Activated CD8-positive, alpha-beta memory T cell treated with anti-CD3 and anti-CD28 coated beads, Interleukin-2, amount 50 U/mL, for 48 hours (primary cell): ENCODE measurements around the gene TNIP1.
A peak's percentile ranks its signal among the peaks of the same experiment; 100 is the strongest.

ENCODE experiments used
- DNase-seq: peaks from one replicate; pipeline ENCODE4 v3.0.0-alpha.2; 2020

TNIP1 gene

DNA sequence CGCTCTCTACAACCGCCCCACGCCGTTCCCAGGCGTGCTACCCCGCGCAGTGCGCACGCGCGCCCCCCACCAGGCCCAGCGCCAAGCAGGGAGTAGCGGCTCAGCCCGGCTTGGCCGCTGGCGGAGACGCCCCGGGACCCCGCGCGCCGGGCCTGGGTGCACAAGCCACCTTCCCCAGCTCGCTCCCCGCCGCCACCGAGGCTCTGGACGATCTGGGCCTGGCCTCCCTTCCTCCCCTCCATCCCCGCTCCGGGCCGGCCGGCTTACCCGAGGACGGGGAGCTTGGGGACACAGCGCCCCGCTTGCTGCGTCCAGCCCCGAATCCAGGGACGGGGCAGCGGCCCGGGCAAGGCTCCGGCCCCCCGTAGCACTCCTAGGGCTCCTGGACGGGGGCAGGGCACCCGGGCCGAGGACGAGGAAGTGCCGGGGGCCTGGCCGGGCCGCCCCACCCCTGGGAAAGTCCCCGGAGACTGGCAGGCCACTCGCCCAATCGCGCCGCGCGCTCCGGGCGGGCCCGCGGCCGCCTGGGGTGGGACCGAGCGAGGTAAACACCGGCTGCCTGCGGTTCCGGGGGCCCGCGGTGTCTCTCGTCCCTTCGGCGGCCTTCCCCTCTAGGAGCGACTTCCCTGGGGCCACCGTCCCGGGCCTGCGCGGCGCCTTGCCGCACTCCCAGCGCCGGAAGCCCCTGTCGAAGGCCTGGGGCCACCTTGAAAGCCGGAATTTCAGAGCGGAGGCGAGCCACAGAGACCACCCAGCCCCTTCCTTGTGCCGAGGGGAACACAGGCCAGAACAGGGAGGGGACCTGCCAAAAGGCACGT lies at the start of gene TNIP1:
Gene TNIP1 (minus strand): TSS at position 422 of the 818 bp plus-strand sequence. CDS start 15,939 bp downstream, outside the sequence.
- DNase-seq: peak; percentile 98

DNA sequence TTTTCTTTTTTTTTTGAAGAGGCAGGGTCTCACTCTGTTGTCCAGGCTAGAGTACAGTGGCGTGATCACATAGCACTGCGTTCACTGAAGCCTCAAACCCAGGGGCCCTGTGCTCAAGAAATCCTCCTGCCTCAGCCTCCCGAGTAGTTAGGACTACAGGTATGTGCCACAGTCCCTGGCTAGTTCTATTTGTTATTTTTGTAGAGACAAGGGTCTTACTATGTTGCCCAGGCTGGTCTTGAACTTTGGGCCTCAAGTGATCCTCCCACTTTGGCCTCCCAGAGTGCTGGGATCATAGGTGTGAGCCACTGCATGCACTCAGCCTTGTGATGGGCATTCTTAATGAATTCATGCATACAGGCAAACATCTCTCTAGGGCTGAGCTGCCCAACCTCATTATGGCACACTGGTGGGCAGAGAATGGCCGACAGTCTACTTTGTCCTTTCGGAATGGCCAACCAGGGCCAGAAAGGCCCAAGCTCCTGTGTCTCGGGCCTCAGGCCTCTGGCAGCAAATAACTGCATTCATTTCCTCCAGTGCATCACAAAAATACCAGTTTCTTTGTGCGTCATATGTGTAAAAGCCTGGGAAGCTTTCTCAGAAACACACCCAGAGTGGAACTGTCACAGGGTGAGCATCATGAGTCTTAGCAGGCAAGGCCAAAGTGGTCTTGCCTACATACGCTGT lies 49.5 kb upstream of the TNIP1 start:
- DNase-seq: no peak

GRCh38 chr5:151128817-151129216 lies 48.0 kb upstream of the TNIP1 start:
- no peak for DNase-seq

GRCh38 chr5:151127926-151128325 lies 47.1 kb upstream of the TNIP1 start:
- DNase-seq: no peak

- peak; percentile 81 for DNase-seq
Measured at GRCh38 chr5:151126199-151126645, 45.4 kb upstream of the TNIP1 start.

- DNase-seq: no peak
Measured at GRCh38 chr5:151125421-151125820, 44.6 kb upstream of the TNIP1 start.

DNA sequence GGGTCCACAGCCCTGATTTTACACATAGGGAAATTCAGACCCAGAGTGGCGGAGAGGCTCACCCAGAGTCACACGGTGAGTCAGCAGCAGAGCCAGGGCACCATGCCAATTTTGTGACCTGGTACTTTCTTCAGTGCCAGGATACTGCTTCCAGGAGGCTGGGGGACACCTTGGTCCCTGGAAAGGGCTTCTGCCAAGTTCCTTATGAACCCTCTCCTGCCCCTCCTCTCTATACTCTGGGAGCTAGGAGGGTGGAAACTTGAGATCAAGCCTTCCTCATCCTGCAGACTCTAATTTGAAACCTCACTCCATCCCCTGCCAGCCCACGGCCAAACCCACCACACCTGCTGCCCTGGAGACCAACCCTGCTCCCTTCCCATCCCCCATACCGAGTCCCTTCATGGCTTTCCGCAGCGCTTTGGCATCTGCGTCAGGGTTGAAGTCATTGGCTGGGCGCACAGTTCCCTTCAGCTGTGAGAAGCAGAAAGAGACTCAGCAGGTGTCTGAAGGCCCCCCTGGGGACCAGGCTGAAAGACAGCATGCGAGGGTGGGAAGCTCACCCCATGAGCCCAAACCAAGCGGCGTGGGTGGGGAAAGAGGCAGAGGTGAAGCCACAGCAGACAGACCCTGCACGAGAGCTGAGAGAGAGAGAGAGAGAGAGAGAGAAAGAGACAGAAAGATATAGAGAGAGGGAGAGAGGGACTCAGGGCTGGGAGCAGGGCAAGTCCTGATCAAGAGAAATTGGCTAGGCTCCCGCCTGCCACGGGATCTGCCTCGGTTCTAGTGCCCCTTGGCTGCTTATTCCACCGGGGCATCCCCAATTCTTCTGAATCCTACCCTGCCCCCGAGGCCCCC lies 43.3 kb upstream of the TNIP1 start:
- DNase-seq: peak; percentile 70

DNA sequence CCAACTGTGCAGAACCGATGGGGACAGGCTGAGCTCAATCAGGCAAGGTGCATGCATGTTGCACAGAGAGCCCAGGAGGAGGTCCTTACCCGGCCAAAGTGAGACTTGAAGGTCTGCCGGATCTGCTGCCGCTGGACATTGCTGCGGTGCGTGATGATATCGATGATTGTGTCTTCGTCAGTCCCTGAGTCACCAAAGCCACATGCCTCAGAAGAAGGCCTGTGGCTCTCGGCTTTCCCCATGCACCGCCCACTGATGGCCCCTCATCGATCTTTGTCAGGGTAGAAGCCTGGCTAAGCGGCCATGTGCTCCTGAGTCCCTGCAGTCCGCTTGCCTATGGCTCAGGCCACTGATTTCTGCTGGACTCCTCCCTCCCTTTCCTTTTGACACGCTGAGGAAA lies 42.0 kb upstream of the TNIP1 start:
- DNase-seq: no peak

DNA sequence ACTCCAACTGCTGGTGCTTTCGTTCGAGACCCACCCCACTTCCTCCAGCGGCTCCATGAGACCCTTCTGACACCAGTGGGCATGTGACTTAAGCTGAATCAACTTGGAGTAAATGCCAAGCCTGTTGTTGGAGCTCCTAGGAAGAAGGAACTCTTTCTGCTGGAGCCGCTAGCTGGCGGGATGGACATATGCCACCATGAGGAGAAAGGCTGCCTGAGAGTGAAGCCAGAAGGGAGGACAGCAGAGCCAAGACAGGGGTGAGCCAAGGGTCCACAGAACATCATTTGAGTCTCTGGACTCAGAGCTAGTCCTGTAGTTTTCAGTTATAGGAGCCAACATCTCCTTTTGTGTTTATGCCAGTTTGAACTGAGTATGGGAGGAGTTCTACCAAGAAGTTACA lies 40.8 kb upstream of the TNIP1 start:
- DNase-seq: no peak

GRCh38 chr5:151121095-151121494 lies 40.3 kb upstream of the TNIP1 start:
- DNase-seq: no peak

DNA sequence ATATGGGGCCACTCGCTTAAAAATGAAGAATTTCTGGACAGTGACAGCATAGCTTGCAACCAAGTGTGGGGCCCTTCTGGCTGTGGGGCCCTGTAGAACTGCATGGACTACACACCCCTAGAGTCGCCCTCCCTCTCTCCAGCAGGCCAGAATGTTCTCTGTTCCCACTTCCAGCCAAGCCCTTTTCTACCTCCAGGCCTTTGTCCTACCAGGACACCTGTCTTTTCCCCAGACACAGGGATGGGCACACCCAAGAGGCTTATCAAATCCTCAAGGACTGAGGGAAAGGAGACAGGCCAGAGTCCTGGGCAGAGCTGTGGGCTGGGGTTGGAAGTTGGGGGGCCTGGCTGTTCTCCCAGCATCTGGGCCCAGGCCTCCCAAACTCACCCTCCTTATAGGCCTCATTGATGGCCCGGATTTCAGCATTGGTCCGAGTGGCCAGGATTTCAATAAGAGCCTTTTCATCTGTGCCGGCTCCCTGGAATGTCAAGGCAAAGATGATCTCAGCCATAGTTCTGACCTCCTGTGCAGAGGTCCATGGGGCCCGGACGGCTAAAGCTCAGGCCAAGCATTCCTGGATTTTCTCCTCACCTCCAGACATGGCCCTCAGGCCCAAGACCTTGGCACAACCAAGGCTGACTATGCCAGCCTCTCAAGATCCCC lies 38.2 kb upstream of the TNIP1 start:
- DNase-seq: no peak

DNA sequence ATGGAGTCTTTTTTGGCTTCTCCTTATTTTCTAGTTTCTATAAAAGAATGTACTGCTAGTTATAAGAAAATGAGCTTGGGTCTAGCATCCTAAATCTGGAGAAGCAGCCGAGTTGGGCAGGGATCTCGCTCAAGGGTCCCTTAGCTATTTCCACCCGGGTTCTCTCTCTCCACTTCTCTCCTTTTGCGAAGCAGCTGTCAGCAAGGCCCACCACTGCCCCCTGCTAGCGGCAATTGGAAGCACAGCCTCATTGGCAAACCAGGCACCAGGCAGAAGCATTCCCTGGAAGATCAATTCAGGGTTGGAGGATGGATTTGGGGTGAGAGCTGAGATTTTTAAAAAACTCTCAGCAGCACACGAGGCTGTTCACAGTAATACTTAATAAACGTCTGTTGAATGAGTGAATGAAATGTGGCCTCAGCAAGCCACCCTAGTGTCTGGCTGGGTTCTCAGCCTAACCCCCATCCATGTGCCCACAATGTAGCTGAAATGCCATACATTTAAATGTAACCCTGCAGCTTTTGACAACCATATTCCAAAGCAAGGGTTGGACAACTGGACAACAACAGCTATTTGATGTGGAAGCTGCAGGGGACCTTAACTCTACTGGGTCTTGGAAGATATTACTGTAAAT lies 34.6 kb upstream of the TNIP1 start:
- DNase-seq: peak; percentile 86

DNA sequence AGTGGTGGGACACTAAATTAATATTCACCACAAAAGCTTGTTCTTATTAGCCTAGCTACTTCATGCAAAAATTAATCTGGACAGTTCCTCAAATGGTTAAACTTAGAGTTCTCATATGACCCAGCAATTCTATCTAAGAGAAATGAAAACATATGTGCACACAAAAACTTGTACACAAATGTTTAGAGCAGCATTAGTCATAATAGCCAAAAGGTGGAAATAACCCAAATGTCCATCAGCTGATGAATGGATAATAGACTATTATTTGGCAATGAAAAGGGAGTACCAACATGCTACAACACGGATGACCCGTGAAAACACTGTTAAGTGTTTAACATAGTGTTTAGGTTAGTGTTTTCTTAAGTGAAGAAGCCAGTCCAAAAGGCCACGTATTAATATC lies 32.8 kb upstream of the TNIP1 start:
- no peak for DNase-seq

DNA sequence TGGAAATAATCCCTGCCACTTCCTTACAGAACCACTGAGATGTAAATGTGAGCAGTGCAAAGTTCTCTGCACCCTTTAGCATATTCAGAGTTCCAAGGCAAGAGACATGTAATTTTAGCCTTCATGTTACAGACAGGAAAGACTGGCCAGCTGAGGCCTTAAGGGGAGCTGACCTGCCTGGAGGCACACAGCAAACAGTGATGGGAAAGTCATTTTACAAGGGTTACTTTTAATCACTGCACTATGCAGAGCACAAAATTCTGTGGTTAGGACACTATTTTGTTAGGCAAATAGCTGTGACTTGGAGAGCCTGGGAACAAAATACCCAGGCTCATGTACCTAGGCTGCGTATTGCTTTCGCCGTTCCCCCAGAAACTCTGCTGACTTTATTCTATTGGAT lies 30.2 kb upstream of the TNIP1 start:
- no peak for DNase-seq

DNA sequence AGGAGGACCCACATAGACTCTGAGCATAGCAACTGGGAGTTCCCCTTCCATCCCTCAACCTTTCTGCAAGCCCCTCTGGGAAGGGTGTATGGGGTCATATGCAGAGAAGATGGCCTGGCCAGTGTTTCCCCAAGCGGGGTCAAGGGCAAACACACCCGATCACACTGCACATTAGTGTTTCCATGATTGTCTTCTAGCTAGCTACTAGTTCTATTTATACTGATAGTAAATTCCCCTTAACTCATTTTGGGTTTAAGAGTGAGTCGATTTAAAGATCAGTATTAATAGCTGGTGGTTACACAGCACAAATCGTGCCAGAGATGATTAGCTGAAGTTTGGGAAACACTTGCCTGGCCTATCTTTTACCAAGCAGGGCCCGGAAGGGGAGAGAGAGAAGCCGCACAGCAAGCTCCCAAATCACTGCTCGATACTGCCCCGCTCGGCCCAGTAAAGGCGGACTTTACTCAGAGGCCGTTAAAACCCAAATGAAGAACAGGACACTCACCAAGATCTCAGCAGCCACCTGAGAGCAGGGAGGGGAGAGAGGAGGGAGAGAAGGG lies 29.4 kb upstream of the TNIP1 start:
- DNase-seq: no peak

GRCh38 chr5:151108566-151108965 lies 27.7 kb upstream of the TNIP1 start:
- DNase-seq: no peak

- no peak for DNase-seq
Measured at GRCh38 chr5:151107738-151108520, 27.1 kb upstream of the TNIP1 start.

GRCh38 chr5:151107084-151107483 lies 26.2 kb upstream of the TNIP1 start:
- no peak for DNase-seq

DNA sequence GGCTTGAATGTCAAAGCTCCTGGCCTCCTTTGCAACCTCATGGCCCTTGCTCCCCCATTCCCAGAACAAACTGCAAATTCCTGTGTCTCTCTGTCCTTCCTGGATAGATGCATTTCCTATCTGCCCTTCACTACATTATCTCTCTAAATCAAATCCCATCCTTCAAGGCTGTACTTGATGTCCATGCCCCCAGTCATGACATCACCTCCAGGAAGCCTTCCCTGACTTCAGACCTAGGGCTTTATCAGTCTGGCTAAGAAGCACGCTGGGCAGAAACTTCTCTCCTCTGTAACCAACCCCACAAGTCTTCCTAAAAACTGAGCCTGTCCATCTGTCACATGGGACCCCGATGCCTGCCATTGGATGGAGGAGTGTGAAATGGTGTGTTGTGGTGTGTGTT lies 25.7 kb upstream of the TNIP1 start:
- no peak for DNase-seq

GRCh38 chr5:151106043-151106442 lies 25.2 kb upstream of the TNIP1 start:
- DNase-seq: no peak

GRCh38 chr5:151105561-151105960 lies 24.7 kb upstream of the TNIP1 start:
- DNase-seq: no peak
